ENCODE data around the gene ENTPD8.

ENTPD8 gene

GRCh38 chr9:137441289-137441934 is at the start of gene ENTPD8:
Gene ENTPD8 (minus strand): TSS chr9:137441357. CDS start chr9:137438285, 3,072 bp downstream.
- no peak for DNase-seq

GRCh38 chr9:137490532-137491186 is 49.5 kb upstream of the ENTPD8 start:
- DNase-seq, result no peak

DNA sequence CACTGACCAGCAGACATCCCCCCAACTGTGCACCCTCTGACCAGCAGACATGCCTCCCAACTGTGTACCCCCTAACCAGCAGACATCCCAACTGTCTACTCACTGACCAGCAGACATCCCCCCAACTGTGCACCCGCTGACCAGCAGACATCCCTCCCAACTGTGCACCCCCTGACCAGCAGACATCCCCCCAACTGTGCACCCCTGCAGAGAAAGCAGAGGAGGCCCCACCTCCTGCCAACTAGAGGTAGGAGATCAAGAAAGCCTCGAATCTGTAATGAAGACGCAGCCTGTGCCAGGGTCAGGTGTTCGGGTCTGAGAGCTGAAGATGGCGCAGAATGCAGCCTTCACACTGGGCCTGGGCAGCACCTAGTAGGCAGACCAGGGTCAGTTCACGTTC is 47.7 kb upstream of the ENTPD8 start:
- DNase-seq, result no peak

GRCh38 chr9:137488327-137488653 is 47.1 kb upstream of the ENTPD8 start:
- no peak for DNase-seq

DNA sequence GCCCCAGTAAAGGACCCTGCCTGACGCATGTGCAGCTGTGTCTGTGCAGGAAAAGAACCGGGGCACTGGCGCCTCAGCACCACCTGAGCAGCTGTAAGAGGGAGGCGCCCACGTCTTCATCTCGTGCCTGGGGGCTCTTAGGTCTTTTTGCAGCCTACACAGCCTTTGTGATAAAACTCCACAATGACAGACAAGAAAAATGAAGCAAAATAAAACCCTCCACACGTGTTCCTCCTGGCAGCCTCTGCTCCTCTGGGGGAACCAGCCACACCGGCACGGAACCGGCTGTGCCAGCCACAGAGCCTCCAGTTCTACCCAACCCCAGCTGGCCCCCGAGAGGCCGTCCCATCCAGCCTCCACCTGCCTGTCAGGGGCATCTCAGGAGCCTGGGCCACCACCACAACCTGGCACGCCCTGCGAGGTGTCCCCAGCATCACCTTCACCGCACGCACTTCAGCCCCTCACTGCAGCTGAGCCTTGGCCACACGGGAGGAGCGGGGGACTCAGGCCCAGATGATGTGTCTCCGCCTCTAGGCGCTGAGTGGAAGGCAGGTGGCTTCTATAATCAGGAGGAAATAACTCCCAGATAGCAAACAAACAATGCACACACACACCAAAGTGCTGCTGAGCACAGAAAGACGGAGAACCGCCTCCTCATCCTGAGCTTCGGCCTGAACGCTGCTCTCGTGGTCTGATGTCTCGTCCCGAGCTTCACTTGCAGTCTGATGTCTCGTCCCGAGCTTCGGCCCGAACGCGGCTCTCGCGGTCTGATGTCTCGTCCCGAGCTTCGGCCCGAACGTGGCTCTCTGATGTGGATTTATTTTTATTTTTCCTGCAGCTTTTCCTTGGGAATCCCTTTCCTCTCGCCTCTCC is 46.5 kb upstream of the ENTPD8 start:
- DNase-seq, result no peak

DNA sequence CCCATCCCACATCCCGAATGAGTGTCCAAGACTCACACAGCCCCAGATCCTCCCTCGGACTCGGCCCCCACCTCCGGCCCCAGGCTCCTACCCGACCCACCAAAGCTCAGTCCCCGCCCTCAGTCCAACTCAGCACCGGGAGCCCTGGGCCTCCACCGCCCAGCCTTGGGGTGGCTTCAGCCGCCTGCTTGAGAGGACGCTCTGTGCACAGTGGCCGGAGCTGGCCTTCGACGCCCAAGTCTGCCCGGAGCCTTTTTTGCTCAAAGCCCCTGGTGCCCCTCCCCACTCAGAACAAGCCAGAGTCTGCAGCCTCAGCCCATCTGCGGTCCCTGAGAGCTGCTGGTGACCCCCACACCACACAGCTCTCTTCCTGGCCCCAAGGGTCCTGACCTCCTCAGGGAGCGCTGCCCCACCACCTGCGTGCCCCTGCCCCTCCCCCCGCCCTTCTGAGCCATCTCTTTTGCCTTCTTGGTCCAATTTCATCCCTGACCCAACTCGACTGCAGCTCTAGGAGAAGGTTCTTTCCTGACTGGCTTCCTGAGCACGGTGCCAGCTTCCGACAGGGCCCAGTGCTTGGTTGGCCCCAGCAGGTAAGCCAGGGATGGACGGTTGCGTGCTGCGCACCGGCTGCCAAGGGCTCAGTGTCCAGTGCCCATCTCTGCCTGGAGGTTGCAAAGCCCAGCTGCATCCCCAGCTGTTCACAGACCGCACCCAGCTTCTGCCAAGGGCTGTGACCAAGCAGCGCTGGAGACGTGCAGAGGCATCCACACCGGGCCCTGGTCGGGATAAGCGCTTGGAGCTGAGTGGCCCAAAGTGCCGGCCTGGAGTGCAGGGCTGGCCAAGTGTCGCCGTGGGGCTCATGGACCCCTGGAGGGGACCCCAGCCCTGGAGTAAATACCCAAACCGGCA is 45.6 kb upstream of the ENTPD8 start:
- no peak for DNase-seq

DNA sequence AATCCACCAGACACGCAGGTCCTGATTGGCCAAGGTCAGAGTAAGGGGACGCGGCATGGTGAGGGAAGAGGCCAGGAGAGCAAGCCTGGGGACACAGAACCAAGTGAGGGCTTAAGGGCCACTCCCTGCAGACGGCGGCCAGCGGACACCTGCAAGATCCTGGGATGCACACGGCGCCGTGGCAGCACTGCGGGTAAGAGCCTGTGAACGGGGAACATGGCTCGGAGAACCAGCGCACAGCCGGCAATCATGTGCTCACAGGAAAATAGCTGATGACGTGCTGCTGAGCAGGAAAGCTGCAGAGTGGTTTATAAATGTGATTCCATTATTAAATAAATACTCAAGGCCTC is 45.0 kb upstream of the ENTPD8 start:
- no peak for DNase-seq

- no peak for DNase-seq
These were observed 44.4 kb upstream of the ENTPD8 start for GRCh38 chr9:137485343-137486140.

- DNase-seq, result no peak
These were observed 43.6 kb upstream of the ENTPD8 start for GRCh38 chr9:137484551-137485315.

- DNase-seq, result no peak
These were observed 41.1 kb upstream of the ENTPD8 start for GRCh38 chr9:137482094-137482781.

- no peak for DNase-seq
These were observed 39.8 kb upstream of the ENTPD8 start for GRCh38 chr9:137480686-137481683.

GRCh38 chr9:137479892-137480685 is 38.9 kb upstream of the ENTPD8 start:
- no peak for DNase-seq

- DNase-seq, result no peak
These were observed 38.1 kb upstream of the ENTPD8 start for GRCh38 chr9:137478962-137479861.

GRCh38 chr9:137478613-137478961 is 37.4 kb upstream of the ENTPD8 start:
- DNase-seq, result no peak

GRCh38 chr9:137477778-137478612 is 36.8 kb upstream of the ENTPD8 start:
- DNase-seq, result no peak

- DNase-seq, result no peak
These were observed 35.7 kb upstream of the ENTPD8 start for GRCh38 chr9:137476856-137477255.

- DNase-seq, result no peak
These were observed 34.5 kb upstream of the ENTPD8 start for GRCh38 chr9:137475666-137476065.
